GM21723 (cell line): Measurements from ENCODE around the gene METTL22.

Source experiments
- ATAC-seq: cut with Tn5 transposase; IDR thresholded peaks from one replicate; pipeline ENCODE4 v1.9.1; 2021; ENCODE audit warnings: mild to moderate bottlenecking, moderate library complexity; ENCODE audit not compliant: unreplicated experiment

The METTL22 gene

DNA sequence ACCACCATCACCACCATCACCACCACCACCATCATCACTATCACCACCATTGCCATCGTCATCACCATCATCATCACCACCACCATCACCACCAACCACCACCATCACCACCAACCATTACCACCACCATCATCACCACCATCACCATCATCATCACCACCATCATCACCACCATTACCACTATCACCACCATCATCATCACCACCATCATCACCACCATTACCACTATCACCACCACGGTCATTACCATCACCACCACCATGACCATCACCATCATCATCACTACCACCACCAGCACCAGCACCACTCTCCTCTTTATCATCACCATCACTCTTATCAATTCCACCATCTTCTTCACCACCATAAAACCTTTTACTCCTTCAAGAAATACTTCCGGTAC, 30.0 kb upstream of the METTL22 start:
- ATAC-seq = no peak

DNA sequence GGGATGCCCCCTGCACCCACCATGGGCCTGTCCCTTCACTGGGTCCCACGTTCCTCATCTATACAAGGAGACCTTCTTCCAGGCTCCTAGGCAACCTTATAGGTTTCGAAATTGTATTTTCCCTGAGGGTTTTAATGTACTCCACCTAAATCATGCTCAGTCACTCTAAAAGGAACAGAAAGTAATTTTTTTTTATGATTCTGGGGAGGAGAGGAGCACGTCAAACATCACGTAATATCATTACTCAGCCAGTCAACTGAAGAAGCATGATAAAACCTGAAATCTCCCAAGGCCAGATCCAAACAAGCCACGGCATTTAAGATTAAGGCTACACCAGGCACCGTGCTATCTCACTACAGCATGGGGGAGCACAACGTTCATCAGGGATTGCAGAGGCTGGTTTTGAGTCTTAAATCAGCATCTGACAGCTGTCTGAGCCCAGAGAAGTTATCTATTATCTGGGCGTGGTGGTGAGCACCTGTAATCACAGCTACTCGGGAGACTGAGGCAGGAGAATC, 27.3 kb upstream of the METTL22 start:
- ATAC-seq = no peak

DNA sequence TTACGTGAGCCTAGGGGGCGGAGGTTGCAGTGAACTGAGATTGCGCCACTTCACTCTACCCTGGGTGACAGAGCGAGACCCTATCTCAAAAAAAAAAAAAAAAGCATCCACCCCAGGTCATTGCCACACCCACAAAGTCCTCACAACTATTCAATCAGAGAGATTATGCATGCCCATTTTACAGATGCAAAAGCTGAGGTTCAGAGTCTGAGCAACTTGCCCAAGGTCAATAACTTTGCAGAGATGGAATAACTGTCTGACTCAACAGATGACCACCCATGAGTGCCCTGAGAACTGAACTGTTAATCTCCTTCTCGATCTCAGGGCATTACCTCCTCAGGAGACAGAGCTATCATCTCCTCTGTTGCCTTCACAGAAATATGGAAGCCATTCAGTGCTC, 25.7 kb upstream of the METTL22 start:
- ATAC-seq = no peak

GRCh38 chr16:8596581-8596980, 24.9 kb upstream of the METTL22 start:
- ATAC-seq = no peak

- ATAC-seq = no peak
Observed at GRCh38 chr16:8600144-8600775, 21.2 kb upstream of the METTL22 start.

DNA sequence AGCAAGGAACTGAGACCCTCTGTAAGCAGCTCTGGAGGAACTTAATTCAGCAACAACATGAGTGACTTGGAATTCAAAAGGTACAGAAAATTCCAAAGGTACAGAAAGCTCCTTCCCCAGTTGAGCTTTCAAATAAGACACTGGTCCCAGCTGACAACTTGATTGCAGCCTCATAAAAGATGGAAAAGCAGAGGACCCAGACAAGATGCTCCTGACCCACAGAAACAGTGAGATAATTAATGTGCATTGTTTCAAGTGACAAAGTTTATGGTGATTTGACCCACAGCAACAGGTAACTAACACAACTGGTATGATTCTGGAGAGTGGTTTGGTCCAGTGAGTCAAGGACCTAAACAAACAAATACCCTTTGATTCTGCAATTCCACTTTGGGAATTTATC, 15.9 kb upstream of the METTL22 start:
- no peak for ATAC-seq

DNA sequence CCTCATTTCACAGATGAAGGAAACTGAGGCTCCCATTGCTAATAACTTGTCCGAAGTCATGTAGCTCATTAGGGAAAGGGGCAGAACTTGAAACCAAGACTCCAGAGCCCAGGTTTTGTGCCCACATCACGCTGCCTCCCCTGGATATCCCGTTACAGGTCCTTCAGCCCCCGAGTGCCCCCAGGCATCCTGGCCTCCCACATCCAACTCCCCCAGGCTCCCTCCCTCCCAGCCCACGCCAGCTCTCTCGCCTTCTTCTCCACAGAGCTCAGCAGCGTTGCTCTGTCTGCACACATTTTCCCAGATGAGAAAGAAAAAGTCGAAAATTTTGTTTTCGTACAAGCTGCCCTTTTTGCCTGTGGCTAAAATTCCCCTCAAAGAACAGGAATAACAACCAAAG, 14.3 kb upstream of the METTL22 start:
- ATAC-seq = no peak

- ATAC-seq = no peak
Observed at GRCh38 chr16:8611122-8611521, 10.4 kb upstream of the METTL22 start.

DNA sequence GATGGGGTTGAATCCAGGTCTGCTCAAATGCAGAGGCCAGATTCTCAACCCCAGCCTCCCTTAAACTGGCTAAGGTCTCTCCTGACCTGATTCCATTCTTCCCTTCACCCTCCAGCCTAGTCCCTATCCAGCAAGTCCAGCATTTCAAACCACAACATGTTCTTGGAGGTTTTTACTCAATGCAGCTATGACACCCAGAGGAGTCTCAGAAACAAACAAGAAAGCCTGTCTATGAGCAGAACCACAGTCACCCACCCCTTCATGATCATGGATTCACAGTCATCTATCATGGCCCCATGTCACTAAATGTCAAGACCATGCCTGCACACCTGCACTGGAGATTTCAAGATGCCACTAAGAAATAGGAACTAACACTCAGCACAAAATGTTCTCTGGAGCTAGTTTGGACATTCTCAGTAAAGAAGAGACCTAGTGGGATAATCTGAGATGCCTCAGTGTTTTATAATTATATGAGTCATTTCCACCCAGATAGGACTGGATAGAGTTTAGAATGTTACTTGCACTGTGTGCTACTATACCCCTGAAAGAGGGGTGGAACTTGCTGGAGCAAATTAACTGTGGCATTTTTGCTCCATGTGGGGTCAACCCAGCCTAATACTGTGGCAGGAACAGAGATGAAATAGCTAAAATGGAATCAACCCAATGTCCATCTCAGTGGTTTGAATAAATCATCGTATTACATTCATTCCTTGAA, 9.5 kb upstream of the METTL22 start:
- no peak for ATAC-seq

GRCh38 chr16:8614435-8615029, 7.0 kb upstream of the METTL22 start:
- no peak for ATAC-seq

DNA sequence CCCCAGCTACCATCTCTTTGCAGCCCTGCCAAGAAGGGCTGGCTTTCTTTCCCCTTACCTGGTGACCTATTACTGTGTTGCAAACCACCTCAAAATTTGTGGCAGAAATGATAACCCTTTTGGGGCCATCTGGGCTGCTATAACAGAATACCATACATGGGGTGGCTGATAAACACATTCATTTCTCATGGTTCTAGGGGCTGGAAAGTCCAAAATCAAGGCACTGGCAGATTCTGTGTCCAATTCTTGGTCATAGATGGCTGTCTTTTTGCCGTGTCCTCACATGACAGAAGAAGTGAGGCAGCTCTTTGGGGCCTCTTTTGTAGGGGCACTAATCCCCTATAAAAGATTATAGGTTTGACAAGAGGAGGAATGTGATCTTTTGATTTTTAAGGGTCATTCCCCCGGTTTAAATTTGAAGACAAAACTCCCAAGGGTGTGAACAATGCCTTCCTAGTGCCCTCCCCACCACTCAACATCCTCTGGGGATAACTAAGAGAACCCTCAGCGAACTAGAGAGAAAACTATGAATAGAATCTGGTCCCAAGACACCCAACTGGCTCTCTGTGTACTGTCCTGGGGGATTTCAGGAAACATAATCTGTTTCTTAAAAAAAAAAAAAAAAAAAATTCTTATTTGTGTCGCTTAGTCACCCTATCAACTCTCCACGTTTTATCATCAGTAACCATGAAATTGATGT, 1.7 kb upstream of the METTL22 start:
- ATAC-seq = no peak

DNA sequence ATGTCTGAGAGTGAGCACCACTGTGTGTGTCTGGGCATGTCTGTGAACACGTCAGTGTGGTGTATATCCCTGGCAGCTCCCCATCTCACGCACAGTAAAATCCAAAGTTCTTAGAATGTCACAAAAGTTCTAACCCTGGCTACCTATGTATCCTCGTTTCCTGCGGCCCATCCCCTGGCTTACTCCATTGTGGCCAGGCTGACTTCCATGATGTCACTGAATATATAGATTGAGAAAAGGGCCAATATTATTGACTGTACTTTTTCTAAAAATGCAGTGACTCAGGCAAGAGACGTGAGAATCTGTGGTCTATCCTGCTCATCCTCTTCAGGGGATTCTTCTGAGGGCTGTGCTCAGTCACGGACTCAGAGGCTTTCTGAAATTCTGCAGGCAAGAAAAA, 963 bp upstream of the METTL22 start:
- no peak for ATAC-seq

- no peak for ATAC-seq
Observed at GRCh38 chr16:8621222-8621571, 301 bp upstream of the METTL22 start.

DNA sequence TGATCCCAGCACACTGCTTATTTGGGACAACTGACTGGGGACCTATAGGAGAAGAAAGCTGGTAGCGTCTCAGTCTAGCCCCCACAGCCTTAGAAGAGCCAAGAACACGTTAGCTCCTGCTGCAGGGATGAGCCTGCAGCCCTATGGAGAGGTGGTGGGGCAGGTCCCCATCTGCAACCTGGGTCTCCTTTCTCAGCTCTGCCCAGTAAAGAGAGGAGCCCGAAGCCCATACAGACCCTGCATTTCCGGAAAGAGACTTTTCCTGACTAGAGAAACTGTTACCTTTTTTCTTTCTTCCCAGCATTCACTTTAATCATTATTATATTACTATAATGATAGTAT, 788 bp downstream of the METTL22 start:
- ATAC-seq = peak; percentile 15

- ATAC-seq = no peak
Observed at GRCh38 chr16:8623634-8624033, 2.1 kb downstream of the METTL22 start.

DNA sequence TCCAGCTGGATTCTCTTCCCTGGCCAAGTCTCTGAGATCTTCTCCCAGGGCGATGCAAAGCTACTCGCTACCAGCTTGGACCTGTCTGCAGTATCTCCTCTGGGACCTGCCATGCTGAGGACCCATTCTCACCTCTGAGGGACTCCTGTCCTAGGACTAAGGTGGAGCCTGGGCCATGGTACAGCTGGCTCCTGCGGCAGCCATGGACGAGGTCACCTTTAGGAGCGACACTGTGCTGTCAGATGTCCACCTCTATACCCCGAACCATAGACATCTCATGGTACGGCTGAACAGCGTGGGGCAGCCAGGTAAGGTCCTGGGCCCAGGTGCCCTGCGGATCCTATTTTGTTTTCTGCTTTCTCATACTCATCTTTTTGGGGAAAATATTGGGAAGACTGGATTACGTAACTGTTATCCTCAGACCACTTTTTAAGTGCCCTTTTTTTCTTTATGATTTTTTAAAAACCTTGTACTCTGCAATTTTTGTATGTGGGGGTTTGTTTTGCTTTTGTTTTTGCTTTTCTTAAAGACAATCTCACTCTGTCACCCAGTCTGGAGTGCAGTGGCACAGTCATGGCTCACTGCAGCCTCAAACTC, 4.1 kb downstream of the METTL22 start:
- ATAC-seq = no peak

- no peak for ATAC-seq
Observed at GRCh38 chr16:8626946-8627345, 5.4 kb downstream of the METTL22 start.

GRCh38 chr16:8627456-8627855, 6.0 kb downstream of the METTL22 start:
- no peak for ATAC-seq

DNA sequence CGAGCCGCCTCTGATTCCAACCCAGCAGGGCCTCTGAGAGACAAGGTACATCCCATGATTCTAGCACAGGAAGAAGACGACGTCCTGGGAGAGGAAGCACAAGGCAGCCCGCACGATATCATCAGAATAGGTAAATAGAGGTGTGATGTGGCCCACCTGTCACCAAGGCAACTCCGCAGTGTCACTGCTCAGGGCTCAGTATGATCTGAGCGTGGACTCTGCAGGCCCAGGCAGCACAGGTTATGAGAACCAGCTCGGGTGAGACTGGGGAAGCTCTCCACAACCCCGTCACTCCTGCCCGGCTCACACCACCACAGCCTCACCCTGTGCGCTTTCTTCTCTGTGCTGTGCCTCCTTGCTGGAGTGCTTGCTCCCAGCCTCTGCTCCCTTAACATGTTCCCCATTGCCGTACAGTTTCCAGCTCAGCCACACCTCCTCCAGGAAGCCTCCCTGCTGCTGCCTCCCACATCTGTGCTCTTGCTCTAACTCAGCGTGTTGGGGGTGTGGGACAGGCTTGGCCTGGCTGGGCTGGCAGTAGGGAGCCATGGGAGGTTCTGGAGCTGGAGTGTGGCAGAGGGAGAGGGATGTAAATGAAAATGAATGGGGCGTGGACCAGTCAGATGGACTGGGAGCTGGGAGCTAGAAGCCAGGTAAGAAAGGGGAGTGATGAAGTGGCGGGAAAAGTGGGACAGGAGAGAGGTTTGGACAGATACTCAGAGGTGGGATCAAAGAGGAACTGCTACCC, 7.7 kb downstream of the METTL22 start:
- no peak for ATAC-seq

DNA sequence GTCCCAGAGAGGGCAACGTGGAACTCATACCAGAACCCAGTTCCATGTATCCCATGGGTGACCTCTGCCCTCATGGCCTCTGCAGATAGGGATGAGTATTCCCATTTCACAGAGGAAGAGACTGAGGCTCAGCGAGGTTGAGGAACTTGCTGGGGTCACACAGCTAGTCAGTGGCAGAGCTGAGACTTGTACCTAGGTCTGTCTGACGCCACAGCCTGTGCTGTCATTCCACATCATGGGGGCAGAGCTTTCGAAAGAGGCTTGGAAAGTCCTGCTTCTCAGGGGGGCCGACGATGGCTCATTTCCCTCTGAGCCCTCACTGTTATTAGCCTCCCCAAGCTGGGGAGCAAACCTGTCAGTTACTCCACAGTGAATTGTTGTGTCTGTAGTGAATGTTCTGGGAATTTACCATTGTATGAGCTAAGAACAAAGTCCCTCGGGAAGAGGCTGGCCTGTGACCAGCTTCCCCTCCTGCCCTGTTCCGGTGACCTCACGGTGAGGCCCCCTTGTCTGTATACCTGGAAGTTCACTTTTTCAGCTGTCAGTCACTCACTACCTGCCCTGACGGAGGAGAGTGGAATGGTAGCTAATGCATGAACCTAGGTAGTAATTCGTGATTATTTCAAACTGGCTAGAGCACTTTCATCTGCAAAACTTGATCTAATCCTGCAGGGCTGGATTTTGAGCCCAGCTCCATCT, 8.9 kb downstream of the METTL22 start:
- ATAC-seq = no peak
